HG03457 (cell line): Measurements from ENCODE around the gene NMNAT1.
"Not testable (repeated sequence)": the region's sequence is repeated elsewhere in the genome, so short reads cannot be mapped to it uniquely, and the experiment has no call there.

ENCODE experiments used
- ATAC-seq: cut with Tn5 transposase; IDR thresholded peaks from one replicate; pipeline ENCODE4 v1.9.1; 2021; ENCODE audit warnings: moderate number of reproducible peaks; ENCODE audit not compliant: unreplicated experiment

NMNAT1 gene

GRCh38 chr1:9942939-9943788 is at the start of gene NMNAT1, which contains the start of gene LZIC:
Gene NMNAT1 (plus strand): TSS chr1:9943475. CDS start chr1:9972074, 28,599 bp downstream.
Gene LZIC (minus strand): TSS chr1:9943391. CDS start chr1:9936619, 6,772 bp downstream.
- peak; percentile 80 for ATAC-seq

GRCh38 chr1:9894115-9894514 is 49.2 kb upstream of the NMNAT1 start:
- no peak for ATAC-seq

GRCh38 chr1:9900142-9901043 is 42.9 kb upstream of the NMNAT1 start:
- ATAC-seq, result no peak

- no peak for ATAC-seq
Observed at GRCh38 chr1:9901148-9902059, 41.9 kb upstream of the NMNAT1 start.

- no peak for ATAC-seq
Observed at GRCh38 chr1:9902060-9902452, 41.2 kb upstream of the NMNAT1 start.

DNA sequence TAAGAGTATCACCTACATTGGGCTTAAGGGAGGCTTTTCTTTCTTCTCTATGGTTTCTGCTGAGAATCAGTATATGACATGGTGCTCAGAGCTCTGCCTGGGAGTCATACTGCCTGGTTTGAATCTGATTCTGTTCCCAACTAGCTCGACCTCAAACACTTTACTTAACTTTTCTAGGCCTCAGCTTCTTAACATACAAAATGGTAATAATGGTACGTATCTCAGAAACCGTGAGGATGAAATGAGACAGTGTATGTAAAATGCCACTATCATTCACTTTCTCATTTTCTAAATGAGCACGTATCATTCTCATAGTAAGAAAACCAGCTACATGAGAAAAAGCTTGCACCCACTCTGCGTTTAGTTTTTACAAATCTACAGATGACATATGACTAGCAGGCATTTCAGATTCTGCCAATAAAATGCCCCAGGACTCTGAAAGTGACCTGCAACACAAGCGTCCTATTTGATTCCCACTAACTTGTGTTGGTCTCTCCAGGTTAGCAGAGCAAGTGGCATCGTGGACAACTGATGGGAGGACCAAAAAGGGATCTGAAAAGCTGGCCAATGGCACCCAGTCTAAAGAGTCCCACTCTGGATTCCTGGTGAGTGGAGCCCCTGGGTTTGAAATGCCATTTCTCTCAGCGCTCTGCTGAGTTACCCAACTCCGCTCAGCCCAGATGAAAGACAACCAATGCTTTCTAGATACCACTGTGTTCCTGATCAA is 39.3 kb upstream of the NMNAT1 start:
- no peak for ATAC-seq

GRCh38 chr1:9904596-9904995 is 38.7 kb upstream of the NMNAT1 start:
- ATAC-seq, result no peak

DNA sequence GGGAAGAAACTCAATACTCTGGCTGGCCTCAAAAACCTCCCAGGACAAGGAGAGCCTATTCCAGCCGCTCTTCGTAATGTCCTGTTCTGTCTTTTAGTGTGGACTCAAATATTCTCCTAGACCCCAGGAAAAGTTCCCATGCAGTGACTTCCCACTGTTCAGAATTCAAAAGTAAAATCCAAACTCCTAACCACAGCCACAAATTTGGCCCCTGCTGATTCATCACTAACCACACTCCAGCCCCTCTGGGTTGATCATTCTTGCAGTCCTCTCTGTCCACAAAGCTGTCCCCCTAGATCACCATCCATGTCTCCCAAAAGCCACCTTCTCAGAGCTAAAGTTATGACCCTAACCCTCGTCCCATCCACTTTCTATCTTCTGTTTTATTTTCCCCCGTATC is 38.3 kb upstream of the NMNAT1 start:
- no peak for ATAC-seq

- no peak for ATAC-seq
Observed at GRCh38 chr1:9906466-9906865, 36.8 kb upstream of the NMNAT1 start.

- no peak for ATAC-seq
Observed at GRCh38 chr1:9907441-9907840, 35.8 kb upstream of the NMNAT1 start.

- no peak for ATAC-seq
Observed at GRCh38 chr1:9908871-9909233, 34.4 kb upstream of the NMNAT1 start.

GRCh38 chr1:9909234-9910046 is 33.8 kb upstream of the NMNAT1 start:
- no peak for ATAC-seq

GRCh38 chr1:9910076-9910422 is 33.2 kb upstream of the NMNAT1 start, which contains the start of gene CTNNBIP1:
Gene CTNNBIP1 (minus strand): TSS chr1:9910269. CDS start chr1:9872064, 38,205 bp downstream.
- peak; percentile 70 for ATAC-seq

DNA sequence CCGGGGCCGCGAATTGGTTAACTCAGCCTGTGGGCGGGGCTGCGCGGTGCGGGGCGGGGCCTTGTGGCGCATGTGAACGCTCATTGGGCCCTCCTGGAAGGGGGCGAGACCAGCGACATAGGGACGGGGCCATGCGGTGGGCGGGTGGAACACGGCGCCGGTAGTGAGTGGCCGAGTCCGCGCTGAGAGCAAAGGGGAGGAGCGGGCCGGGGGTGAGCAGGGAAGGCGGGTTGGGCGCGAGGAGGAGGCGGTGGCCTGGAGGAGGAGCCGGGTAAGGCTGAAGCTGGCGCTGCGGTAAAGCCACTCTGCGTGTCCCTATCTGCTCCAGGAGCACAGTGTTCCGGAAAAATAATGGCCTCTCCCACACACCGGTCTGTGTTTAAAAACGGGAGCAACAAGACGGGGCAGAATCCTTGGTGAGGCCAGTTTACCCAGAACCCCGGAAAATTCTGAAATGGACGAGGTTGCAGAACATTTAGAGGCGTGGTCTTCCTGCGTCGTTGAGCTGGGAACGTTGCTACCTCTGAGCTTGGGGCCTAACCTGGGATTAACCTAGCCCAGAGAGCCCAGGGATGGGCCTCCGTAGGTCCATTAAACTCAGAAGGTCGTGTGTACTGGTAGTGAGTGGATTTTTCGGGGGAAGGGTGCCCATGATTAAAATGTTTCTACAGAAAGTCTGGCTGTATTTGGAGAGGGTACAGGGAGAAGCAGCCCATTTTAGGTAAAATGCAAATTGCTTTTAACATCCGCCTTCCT is 32.7 kb upstream of the NMNAT1 start:
- ATAC-seq, result peak; percentile 89

- no peak for ATAC-seq
Observed at GRCh38 chr1:9912264-9912936, 30.9 kb upstream of the NMNAT1 start.

DNA sequence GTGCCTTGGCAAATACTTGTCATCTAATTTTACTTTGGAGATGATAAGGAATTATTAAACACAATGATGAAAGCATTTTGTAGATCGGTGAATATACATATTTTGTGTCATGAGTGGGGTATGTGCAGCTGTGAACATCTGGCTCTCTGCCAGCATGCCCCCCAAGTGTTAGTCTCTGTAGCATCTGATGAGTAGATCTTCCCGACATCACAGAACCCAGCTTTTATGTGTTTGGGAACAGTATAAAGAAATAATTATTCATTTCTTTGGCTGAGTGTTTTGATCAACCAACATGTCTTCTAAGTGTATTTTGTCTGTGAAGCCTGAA is 28.7 kb upstream of the NMNAT1 start:
- ATAC-seq, result no peak

DNA sequence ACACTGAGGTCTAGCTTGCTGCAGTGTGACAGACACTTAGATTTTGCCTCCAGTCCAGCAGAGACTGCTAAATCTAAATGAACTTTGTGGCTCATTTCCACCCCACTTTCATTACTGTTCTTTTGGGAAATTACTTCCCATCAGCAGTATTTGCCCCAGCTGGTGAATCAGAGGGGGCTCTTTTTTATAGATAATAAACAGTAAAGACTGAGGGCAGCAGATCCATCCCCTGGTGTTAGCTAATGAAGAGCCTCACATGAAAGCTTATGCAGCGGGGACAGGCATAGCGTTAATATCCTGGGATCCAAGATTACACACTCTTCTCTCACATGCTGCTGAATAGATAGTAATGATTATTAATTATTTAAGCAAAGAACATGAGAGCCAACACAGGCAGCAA is 26.8 kb upstream of the NMNAT1 start:
- ATAC-seq, result no peak

DNA sequence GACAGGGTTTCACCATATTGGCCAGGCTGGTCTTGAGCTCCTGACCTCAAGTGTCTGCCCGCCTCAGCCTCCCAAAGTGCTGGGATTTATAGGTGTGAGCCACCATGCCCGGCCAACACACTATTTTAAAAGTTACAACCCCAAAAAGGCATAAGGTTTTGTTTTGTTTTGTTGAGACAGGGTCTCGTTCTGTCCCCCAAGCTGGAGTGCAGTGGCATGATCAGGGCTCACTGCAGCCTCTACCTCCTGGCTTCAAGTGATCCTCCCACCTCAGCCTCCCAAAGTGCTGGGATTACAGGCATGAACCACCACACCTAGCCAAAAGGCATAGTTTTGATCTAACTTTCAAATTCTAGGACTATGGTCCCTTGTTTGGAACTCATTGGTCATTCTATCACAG is 25.8 kb upstream of the NMNAT1 start:
- ATAC-seq, result not testable (repeated sequence)
